ENCODE results near the gene ESYT3. TPM values are rescaled to one million over a fixed set of nuclear protein-coding genes. Genes with fewer than 3 reads are reported as not detected.

The ESYT3 gene, protein sequence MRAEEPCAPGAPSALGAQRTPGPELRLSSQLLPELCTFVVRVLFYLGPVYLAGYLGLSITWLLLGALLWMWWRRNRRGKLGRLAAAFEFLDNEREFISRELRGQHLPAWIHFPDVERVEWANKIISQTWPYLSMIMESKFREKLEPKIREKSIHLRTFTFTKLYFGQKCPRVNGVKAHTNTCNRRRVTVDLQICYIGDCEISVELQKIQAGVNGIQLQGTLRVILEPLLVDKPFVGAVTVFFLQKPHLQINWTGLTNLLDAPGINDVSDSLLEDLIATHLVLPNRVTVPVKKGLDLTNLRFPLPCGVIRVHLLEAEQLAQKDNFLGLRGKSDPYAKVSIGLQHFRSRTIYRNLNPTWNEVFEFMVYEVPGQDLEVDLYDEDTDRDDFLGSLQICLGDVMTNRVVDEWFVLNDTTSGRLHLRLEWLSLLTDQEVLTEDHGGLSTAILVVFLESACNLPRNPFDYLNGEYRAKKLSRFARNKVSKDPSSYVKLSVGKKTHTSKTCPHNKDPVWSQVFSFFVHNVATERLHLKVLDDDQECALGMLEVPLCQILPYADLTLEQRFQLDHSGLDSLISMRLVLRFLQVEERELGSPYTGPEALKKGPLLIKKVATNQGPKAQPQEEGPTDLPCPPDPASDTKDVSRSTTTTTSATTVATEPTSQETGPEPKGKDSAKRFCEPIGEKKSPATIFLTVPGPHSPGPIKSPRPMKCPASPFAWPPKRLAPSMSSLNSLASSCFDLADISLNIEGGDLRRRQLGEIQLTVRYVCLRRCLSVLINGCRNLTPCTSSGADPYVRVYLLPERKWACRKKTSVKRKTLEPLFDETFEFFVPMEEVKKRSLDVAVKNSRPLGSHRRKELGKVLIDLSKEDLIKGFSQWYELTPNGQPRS
- total RNA-seq (under 1 TPM in 2 of 5 donors, not detected in 3; 0.10 to 0.20 TPM), total RNA-seq (0 to 0.45 (median 0.09) reads per million in 29 experiments)
- 0.13 TPM for total RNA-seq (2013)

GRCh38 chr3:138434276-138434874 is at the start of gene ESYT3:
ESYT3 (plus strand) TSS chr3:138434616; CDS start chr3:138434799, 183 bp downstream.
- H3K27me3 ChIP-seq (replicated peaks in 1 of 2; ENCODE audit: control insufficient read depth in 2 of 2, extremely low read depth in 1 of 2, insufficient read depth in 2 of 2, low read length in 1 of 2), result peaks cover 5 to 52% of the 10 kb centered on the region in 2 experiments
- no peaks in the 10 kb centered on the region for H3K9me3 ChIP-seq
- peak; percentile 69 to 84 (median 77) for ATAC-seq (replicated peaks in 1 of 4)
- no peak within 1 kb of the TSS for H3K27ac ChIP-seq (ENCODE audit: low read length)
- H3K36me3 ChIP-seq (ENCODE audit: control insufficient read depth in 2 of 2, extremely low read depth in 1 of 2, insufficient read depth in 1 of 2, low read length in 1 of 2), result no peaks in the 10 kb centered on the region
- no peaks in the 10 kb centered on the region for H3K36me3 Mint-ChIP-seq
- peak within 1 kb of the TSS; percentile 38 to 65 for H3K4me3 ChIP-seq (ENCODE audit: control insufficient read depth in 1 of 2, extremely low read depth in 1 of 2, low read length in 1 of 2)
- peaks cover 0 to 22% of the 10 kb centered on the region in 2 experiments for H3K4me1 ChIP-seq (ENCODE audit: control insufficient read depth in 1 of 2, extremely low read depth in 1 of 2, insufficient read depth in 2 of 2, low read length in 2 of 2)
- ChIA-PET POLR2A (no interaction called here), CTCF (interaction anchor here (0.8 to 1.2 kb wide), 2 partner anchors 17 to 489 kb away, joined by 3 read pairs; no protein-coding TSS in a partner anchor)
- H3K4me3 Mint-ChIP-seq, result peak within 1 kb of the TSS; percentile 66 to 70 (median 67)
- no peaks in the 10 kb centered on the region for H3K9me3 Mint-ChIP-seq
- peaks cover 40 to 63% of the 10 kb centered on the region in 2 donors for H3K27me3 Mint-ChIP-seq
- no peak within 1 kb of the TSS for H3K27ac Mint-ChIP-seq
- WGBS (ENCODE audit: insufficient coverage), result under 1% methylated on average over 54 of the region's 54 CpGs
- H3K4me1 Mint-ChIP-seq, result peaks cover 0 to 18% (median 16%) of the 10 kb centered on the region in 3 donors
- DNase-seq, result peak in 20 of 35 experiments; percentile 3 to 44 (median 11)

DNA sequence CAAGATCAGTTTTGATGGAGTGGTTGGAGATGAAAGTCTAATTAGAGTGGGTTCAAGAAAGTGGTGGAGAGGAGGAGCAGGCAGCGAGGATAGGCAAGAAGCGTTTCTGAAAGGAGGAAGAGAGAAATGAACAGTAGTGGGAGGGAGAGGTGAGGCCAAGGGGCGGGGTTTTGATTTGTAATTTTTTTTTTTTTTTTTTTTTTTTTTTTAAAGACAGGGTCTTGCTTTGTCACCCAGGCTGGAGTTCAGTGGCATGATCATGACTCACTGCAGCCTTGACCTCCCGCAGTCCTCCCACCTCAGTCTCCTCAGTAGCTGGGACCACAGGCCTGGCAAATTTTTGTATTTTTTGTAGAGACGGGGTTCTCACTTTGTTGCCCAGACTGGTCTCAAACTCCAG is 49.4 kb upstream of the ESYT3 start:
- Histone ChIP-seq H3K36me3 (ENCODE audit: control insufficient read depth in 2 of 2, extremely low read depth in 1 of 2, insufficient read depth in 1 of 2, low read length in 1 of 2) (no peaks in the 10 kb centered on the region), H3K27ac (ENCODE audit: low read length) (no peak overlapping the region), H3K4me1 (ENCODE audit: control insufficient read depth in 1 of 2, extremely low read depth in 1 of 2, insufficient read depth in 2 of 2, low read length in 2 of 2) (no peaks in the 10 kb centered on the region), H3K9me3 (no peaks in the 10 kb centered on the region), H3K27me3 (replicated peaks in 1 of 2; ENCODE audit: control insufficient read depth in 2 of 2, extremely low read depth in 1 of 2, insufficient read depth in 2 of 2, low read length in 1 of 2) (peaks cover 0 to 14% of the 10 kb centered on the region in 2 experiments), H3K4me3 (ENCODE audit: control insufficient read depth in 1 of 2, extremely low read depth in 1 of 2, low read length in 1 of 2) (no peak overlapping the region)
- POLR2A ChIA-PET, result no interaction called here
- CTCF ChIA-PET, result no interaction called here
- no peaks in the 10 kb centered on the region for H3K4me1 Mint-ChIP-seq
- no peaks in the 10 kb centered on the region for H3K9me3 Mint-ChIP-seq
- ATAC-seq (replicated peaks in 1 of 4) (no peak), DNase-seq (no peak)
- no peak overlapping the region for H3K4me3 Mint-ChIP-seq
- H3K36me3 Mint-ChIP-seq, result no peaks in the 10 kb centered on the region
- peaks cover 0 to 23% of the 10 kb centered on the region in 2 donors for H3K27me3 Mint-ChIP-seq
- H3K27ac Mint-ChIP-seq, result no peak overlapping the region
- 73% methylated on average over 2 of the region's 5 CpGs for WGBS (ENCODE audit: insufficient coverage)

GRCh38 chr3:138389144-138389601 is 45.2 kb upstream of the ESYT3 start:
- CTCF ChIA-PET, result no interaction called here
- H3K4me1 Mint-ChIP-seq, result no peaks in the 10 kb centered on the region

GRCh38 chr3:138389841-138390581 is 44.4 kb upstream of the ESYT3 start:
- no peaks in the 10 kb centered on the region for H3K36me3 Mint-ChIP-seq
- no peak overlapping the region for H3K27ac ChIP-seq (ENCODE audit: low read length)
- no peaks in the 10 kb centered on the region for H3K9me3 Mint-ChIP-seq
- ChIA-PET CTCF (no interaction called here), POLR2A (no interaction called here)
- no peak overlapping the region for H3K27ac Mint-ChIP-seq
- no peaks in the 10 kb centered on the region for H3K4me1 ChIP-seq (ENCODE audit: control insufficient read depth in 1 of 2, extremely low read depth in 1 of 2, insufficient read depth in 2 of 2, low read length in 2 of 2)
- H3K4me3 ChIP-seq (ENCODE audit: control insufficient read depth in 1 of 2, extremely low read depth in 1 of 2, low read length in 1 of 2), result no peak overlapping the region
- no peak for DNase-seq
- H3K27me3 ChIP-seq (replicated peaks in 1 of 2; ENCODE audit: control insufficient read depth in 2 of 2, extremely low read depth in 1 of 2, insufficient read depth in 2 of 2, low read length in 1 of 2), result peaks cover 0 to 12% of the 10 kb centered on the region in 2 experiments
- no peaks in the 10 kb centered on the region for H3K9me3 ChIP-seq
- peaks cover 0 to 20% of the 10 kb centered on the region in 2 donors for H3K27me3 Mint-ChIP-seq
- ATAC-seq (replicated peaks in 1 of 4), result no peak
- 85% methylated on average over 7 of the region's 9 CpGs for WGBS (ENCODE audit: insufficient coverage)
- no peaks in the 10 kb centered on the region for H3K4me1 Mint-ChIP-seq
- no peaks in the 10 kb centered on the region for H3K36me3 ChIP-seq (ENCODE audit: control insufficient read depth in 2 of 2, extremely low read depth in 1 of 2, insufficient read depth in 1 of 2, low read length in 1 of 2)
- H3K4me3 Mint-ChIP-seq, result no peak overlapping the region

More at GRCh38 chr3:138389144-138389601, 45.2 kb upstream of the ESYT3 start:
- H3K27me3 ChIP-seq (replicated peaks in 1 of 2; ENCODE audit: control insufficient read depth in 2 of 2, extremely low read depth in 1 of 2, insufficient read depth in 2 of 2, low read length in 1 of 2), result peaks cover 0 to 9% of the 10 kb centered on the region in 2 experiments
- no peaks in the 10 kb centered on the region for H3K36me3 Mint-ChIP-seq
- no peaks in the 10 kb centered on the region for H3K4me1 ChIP-seq (ENCODE audit: control insufficient read depth in 1 of 2, extremely low read depth in 1 of 2, insufficient read depth in 2 of 2, low read length in 2 of 2)
- H3K4me3 ChIP-seq (ENCODE audit: control insufficient read depth in 1 of 2, extremely low read depth in 1 of 2, low read length in 1 of 2), result no peak overlapping the region
- no peak overlapping the region for H3K4me3 Mint-ChIP-seq
- no peaks in the 10 kb centered on the region for H3K36me3 ChIP-seq (ENCODE audit: control insufficient read depth in 2 of 2, extremely low read depth in 1 of 2, insufficient read depth in 1 of 2, low read length in 1 of 2)
- POLR2A ChIA-PET, result no interaction called here
- DNase-seq, result no peak
- H3K27ac ChIP-seq (ENCODE audit: low read length), result no peak overlapping the region
- H3K27me3 Mint-ChIP-seq, result peaks cover 0 to 24% of the 10 kb centered on the region in 2 donors
- no peak overlapping the region for H3K27ac Mint-ChIP-seq
- WGBS (ENCODE audit: insufficient coverage), result 85% methylated on average over 5 of the region's 6 CpGs
- no peak for ATAC-seq (replicated peaks in 1 of 4)
- no peaks in the 10 kb centered on the region for H3K9me3 Mint-ChIP-seq
- H3K9me3 ChIP-seq, result no peaks in the 10 kb centered on the region

DNA sequence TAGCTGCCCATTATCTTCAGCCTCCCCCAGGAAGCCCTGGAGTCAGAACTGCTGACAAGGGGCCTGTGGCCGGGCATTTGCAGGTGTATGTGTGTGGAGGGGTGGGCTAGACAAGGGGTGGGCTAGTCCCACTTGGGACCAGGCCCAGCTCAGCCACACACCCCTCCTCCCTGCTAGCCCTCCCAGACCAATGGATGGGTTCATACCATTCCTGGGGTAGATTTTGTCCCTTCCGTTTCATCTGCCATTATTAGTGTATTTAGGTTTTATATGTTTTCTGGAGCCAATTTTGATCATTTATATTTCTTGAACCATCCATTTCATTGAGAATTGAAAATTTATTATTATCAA is 43.9 kb upstream of the ESYT3 start:
- Histone ChIP-seq H3K27me3 (replicated peaks in 1 of 2; ENCODE audit: control insufficient read depth in 2 of 2, extremely low read depth in 1 of 2, insufficient read depth in 2 of 2, low read length in 1 of 2) (peaks cover 0 to 12% of the 10 kb centered on the region in 2 experiments), H3K27ac (ENCODE audit: low read length) (no peak overlapping the region), H3K4me3 (ENCODE audit: control insufficient read depth in 1 of 2, extremely low read depth in 1 of 2, low read length in 1 of 2) (no peak overlapping the region), H3K36me3 (ENCODE audit: control insufficient read depth in 2 of 2, extremely low read depth in 1 of 2, insufficient read depth in 1 of 2, low read length in 1 of 2) (no peaks in the 10 kb centered on the region), H3K9me3 (no peaks in the 10 kb centered on the region), H3K4me1 (ENCODE audit: control insufficient read depth in 1 of 2, extremely low read depth in 1 of 2, insufficient read depth in 2 of 2, low read length in 2 of 2) (no peaks in the 10 kb centered on the region)
- Mint-ChIP-seq H3K27me3 (peaks cover 3 to 20% of the 10 kb centered on the region in 2 donors), H3K36me3 (no peaks in the 10 kb centered on the region), H3K27ac (no peak overlapping the region), H3K4me3 (no peak overlapping the region), H3K4me1 (no peaks in the 10 kb centered on the region), H3K9me3 (no peaks in the 10 kb centered on the region)
- no CpG with 5 or more reads among the region's 2 CpGs for WGBS (ENCODE audit: insufficient coverage)
- ATAC-seq (replicated peaks in 1 of 4), result no peak
- ChIA-PET CTCF (no interaction called here), POLR2A (no interaction called here)
- no peak for DNase-seq

All from T-cell (primary cell).